Measurements from ENCODE around the gene UPK3BL1. TPM values are rescaled to one million over a fixed set of nuclear protein-coding genes. Genes with fewer than 3 reads are reported as not detected.
A peak's percentile ranks its signal among the peaks of the same experiment; 100 is the strongest.
"Not testable (repeated sequence)": the region's sequence is repeated elsewhere in the genome, so short reads cannot be mapped to it uniquely, and the experiment has no call there.

Gene UPK3BL1
- total and polyA plus RNA-seq, 7 donors = 8.8 to 43.5 (median 21.7) TPM

DNA sequence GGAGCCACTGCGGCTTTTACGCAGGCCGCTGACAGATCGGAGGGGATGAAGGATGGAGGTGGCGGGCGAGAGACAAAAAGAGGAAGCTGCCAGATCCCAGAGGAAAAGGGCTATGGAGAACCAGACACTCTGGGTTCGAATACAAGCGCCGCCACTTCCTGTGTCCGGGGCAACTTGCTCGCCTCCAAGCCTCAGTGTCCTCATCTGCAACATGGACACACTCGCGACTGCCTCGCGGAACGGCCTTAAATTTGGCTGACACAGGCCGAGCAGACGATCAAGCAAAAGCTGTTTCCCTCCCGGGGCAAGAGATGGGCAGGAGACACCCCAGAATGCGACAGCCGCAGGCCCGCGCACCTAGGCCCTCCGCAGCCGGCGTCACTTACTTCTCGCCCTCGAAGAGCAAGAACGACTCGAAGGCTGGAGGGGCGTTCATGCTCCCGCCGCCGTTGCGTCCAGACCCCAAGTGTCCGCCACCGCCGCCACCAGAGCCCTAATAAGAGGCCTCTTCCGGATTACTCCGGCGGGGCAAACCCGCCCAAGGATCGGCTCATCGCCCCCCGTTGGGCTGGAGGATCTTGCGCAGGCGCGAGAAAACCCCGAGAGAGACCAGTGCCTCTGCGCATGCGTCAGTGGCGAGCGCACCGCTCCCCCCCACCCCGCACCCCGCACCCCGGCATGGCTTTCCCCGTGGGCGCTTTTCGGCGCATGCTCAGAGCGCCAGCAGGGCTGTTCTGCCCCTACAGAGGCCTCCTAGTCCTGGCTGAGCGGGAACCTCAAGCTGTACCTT is 28.8 kb upstream of the UPK3BL1 start, which contains the start of gene POLR2J2:
POLR2J2 (minus strand) TSS at position 498 of the 790 bp plus-strand sequence; CDS start at position 436, 62 bp downstream.
- intact Hi-C loops (cut with DNase I); H3K36me3 ChIP-seq; H3K9me3 ChIP-seq; H3K27me3 ChIP-seq; H3K4me1 ChIP-seq: not testable (repeated sequence)
- peak; percentile 90 for DNase-seq
- TF ChIP-seq POLR2AphosphoS5 (IDR thresholded peaks at IDR 0.05) = peak in 3 of 4 donors; percentile 37 to 67 (median 47)
- WGBS, 2 donors = 0 to 2% methylated on average over 26 to 42 of the region's 63 CpGs
- Histone ChIP-seq H3K27ac (peak within 1 kb of the TSS in 3 of 4 donors; percentile 47 to 61 (median 55)), H3K4me3 (peak within 1 kb of the TSS; percentile 31 to 43 (median 41))

DNA sequence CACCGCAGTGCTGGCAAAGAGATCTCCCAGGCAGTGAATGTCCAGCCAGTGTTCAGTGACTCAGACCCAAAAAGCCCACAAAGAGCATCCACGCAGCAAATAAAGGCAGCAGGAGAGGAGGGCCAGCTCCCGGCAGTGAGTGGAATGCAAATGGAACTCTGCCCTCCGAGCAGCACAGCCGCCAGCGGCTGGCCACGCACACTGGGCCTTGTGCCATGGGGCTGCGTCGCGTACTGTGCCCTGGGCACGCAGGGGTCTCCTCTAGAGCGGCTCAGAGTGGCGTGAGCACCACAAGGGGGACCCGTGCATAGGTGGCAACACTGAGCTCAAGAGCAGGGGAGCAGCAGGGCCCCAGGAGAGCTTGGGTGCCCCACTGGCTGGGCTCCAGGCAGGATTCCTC is 24.9 kb upstream of the UPK3BL1 start:
- 93 to 94% methylated on average over 9 of the region's 14 CpGs for WGBS, 2 donors
- H3K27ac ChIP-seq; intact Hi-C loops (cut with DNase I); H3K9me3 ChIP-seq; H3K27me3 ChIP-seq; DNase-seq; H3K36me3 ChIP-seq; H3K4me1 ChIP-seq; H3K4me3 ChIP-seq: not testable (repeated sequence)

DNA sequence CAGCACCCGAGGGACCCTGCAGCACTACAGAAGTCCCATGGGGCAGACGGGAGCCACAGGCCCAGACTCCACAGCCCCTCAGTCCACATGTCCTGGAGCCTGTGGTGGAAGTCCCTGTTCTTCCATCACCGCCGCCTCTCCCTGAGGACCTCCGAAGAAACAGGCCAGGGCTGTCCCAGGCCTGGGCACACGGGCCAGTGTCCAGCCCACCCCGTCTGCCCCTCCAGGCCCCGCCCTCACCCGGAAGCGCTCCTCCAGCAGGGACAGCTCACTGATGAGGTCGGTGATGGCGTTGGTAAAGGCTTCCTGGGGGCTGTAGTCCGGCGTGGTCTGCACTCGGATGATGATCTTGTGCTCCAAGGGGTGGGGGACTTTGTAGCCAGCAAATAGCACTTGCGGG is 24.3 kb upstream of the UPK3BL1 start:
- no CpG with 5 or more reads among the region's 16 CpGs for WGBS, 2 donors
- H3K27me3 ChIP-seq; H3K9me3 ChIP-seq; intact Hi-C loops (cut with DNase I); H3K36me3 ChIP-seq; H3K27ac ChIP-seq; H3K4me1 ChIP-seq; H3K4me3 ChIP-seq; DNase-seq: not testable (repeated sequence)

DNA sequence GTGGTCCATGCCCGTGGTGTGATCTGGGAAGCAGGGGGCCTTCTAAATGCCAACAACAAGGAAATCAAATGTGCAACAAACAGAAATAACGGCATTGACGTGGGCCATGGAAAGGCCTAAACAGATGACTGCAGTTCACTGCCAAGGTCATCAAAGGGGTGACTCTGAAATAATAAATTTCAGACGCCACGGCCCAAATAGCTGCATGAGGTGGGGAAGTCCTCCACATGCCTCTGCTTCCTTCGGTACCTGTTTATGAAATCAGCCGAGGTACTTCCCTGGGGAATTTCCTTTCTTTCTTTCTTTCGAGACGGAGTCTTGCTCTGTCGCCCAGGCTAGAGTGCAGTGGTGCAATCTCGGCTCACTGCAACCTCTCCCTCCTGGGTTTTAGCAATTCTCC is 22.2 kb upstream of the UPK3BL1 start:
- H3K9me3 ChIP-seq; H3K4me3 ChIP-seq; H3K36me3 ChIP-seq; intact Hi-C loops (cut with DNase I); H3K27ac ChIP-seq; H3K4me1 ChIP-seq; H3K27me3 ChIP-seq: not testable (repeated sequence)
- 77 to 80% methylated on average over 4 of the region's 11 CpGs for WGBS, 2 donors
- DNase-seq = peak; percentile 24

DNA sequence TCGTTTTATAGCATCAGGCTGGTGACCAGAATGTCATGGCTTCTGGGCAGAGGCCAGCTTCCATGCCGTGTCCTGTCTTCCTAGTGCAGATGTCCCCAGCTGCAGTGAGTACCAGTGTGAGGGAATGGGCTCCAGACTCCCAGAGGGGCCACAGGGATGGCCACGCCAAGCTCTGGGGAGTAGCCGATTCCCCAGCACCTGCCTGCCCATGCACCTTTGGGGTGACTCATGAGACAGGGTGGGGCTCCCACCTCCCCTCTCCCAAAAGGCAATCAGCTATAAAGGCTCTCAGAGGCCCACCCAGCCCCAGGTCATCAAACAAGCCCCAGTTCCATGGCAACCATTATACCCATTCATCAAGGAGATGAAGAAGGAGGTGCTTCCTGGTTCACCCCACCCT is 7.3 kb upstream of the UPK3BL1 start, which contains the start of gene SPDYE2B:
SPDYE2B (plus strand) TSS at position 396 of the 400 bp plus-strand sequence. CDS start 2,030 bp downstream, outside the sequence.
- not testable (repeated sequence) for H3K27me3 ChIP-seq

DNA sequence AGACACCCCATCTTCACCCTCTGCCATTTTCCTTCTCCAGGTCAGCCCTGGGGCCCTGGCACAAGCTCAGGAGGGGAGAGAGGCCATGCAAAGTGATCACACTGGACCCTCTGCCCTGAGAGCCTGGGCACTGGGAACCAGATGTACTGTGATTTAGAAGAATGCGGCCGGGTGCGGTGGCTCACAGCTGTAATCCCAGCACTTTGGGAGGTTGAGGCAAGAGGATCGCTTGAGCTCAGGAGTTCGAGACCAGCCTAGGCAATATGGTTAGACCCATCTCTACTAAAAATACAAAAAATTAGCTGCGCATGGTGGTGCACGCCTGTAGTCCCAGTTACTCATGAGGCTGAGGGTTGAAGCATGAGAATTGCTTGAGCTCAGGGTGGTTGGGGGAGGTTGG is 5.2 kb upstream of the UPK3BL1 start:
- H3K27me3 ChIP-seq; H3K27ac ChIP-seq; H3K4me1 ChIP-seq; intact Hi-C loops (cut with DNase I); H3K36me3 ChIP-seq; H3K4me3 ChIP-seq; H3K9me3 ChIP-seq: not testable (repeated sequence)
- WGBS, 2 donors = 96 to 99% methylated on average over 5 of the region's 7 CpGs
- peak; percentile 44 for DNase-seq

More for the DNA sequence above, 7.3 kb upstream of the UPK3BL1 start, which contains the start of gene SPDYE2B:
- intact Hi-C loops (cut with DNase I); H3K27ac ChIP-seq; H3K4me3 ChIP-seq; DNase-seq; H3K4me1 ChIP-seq; H3K36me3 ChIP-seq; H3K9me3 ChIP-seq: not testable (repeated sequence)
- WGBS, 2 donors = no CpG with 5 or more reads among the region's 4 CpGs

DNA sequence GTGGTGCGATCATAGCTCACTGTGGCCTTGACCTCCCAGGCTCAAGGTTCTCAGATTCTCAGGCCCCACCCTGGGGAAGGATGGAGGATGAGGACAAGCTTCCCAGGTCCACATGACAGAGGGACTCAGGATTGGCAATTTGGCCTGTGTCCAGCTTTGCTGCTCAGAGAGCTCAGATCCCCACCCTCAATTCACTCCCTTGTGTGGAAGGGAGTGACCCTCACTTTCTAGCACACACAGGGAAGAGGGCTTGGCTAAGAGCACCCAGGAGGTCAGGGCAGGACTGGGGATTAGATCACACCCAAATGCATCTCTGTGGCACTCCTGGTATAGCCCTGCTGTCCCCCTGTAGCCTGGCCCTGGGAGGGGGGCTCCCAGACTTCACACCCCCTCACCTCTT is 813 bp upstream of the UPK3BL1 start:
- DNase-seq; H3K27me3 ChIP-seq; H3K4me3 ChIP-seq; H3K9me3 ChIP-seq; H3K36me3 ChIP-seq; H3K4me1 ChIP-seq; intact Hi-C loops (cut with DNase I); H3K27ac ChIP-seq: not testable (repeated sequence)
- no CpG with 5 or more reads among the region's 1 CpG for WGBS, 2 donors

DNA sequence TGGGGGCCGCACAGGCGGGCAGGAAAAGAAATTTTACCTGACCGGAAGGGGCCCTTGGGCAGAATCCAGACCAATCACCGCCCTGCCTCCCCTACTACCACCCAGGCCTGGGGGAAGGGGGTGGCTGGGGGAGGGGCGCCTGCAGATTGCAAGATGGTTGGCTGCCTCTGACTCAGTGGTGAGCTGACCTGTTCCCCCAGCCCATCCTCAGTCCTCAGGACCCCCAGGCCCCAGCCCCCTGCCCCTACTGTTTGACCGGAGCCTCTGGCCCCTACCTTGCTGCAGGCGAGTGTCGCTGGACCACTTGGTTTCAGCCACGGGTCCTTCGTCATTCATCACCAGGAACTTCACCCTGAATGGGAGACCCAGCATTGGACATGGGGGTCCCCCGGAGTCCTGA is 3.7 kb downstream of the UPK3BL1 start:
- H3K4me3 ChIP-seq; H3K9me3 ChIP-seq; H3K4me1 ChIP-seq; H3K27ac ChIP-seq; intact Hi-C loops (cut with DNase I); H3K27me3 ChIP-seq; H3K36me3 ChIP-seq: not testable (repeated sequence)
- WGBS, 2 donors = 92 to 96% methylated on average over 7 to 8 of the region's 11 CpGs
- peak; percentile 62 for DNase-seq

DNA sequence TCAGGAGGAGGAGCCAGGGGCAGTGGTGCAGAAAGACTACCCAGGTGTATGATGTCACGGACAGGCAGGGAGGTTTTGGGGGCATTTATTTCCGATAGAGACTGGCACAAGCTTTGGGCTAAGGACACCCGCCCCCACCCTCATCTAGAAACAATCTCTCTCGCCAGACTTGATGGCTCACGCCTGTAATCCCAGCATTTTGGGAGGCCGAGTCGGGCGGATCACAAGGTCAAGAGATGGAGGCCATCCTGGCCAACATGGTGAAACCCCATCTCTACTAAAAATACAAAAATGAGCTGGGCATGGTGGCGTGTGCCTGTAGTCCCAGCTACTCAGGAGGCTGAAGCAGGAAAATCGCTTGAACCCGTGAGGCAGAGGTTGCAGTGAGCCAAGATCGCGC is 5.6 kb downstream of the UPK3BL1 start:
- DNase-seq = peak; percentile 14
- H3K36me3 ChIP-seq; H3K4me1 ChIP-seq; H3K9me3 ChIP-seq; H3K4me3 ChIP-seq; H3K27ac ChIP-seq; H3K27me3 ChIP-seq; intact Hi-C loops (cut with DNase I): not testable (repeated sequence)
- WGBS, 2 donors = 93 to 95% methylated on average over 7 to 9 of the region's 13 CpGs

DNA sequence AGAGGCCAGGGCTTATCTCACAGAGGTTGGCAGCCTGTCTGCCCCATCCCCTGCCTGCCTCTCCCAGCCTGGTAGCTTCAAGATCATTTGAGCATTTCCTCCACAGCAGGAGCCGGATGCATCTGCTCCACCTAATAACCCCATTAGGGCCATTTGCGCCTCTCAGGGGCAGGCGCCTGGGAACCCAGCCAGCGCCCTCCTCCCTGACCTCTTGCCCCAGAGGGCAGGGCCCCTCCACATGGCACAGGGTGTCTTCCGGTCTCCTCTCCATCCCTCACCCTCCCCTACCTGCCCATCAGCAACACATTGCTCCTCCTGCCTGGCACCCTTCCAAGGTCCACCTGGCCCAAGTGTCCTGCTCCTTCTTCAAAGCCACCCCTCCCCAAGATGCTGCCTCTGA is 7.2 kb downstream of the UPK3BL1 start:
- H3K27me3 ChIP-seq; H3K4me1 ChIP-seq; intact Hi-C loops (cut with DNase I); H3K9me3 ChIP-seq; H3K4me3 ChIP-seq; H3K27ac ChIP-seq; H3K36me3 ChIP-seq; DNase-seq: not testable (repeated sequence)
- 89% methylated on average over 3 of the region's 5 CpGs; no CpG with 5 or more reads in 1 of the 2 donors for WGBS, 2 donors

DNA sequence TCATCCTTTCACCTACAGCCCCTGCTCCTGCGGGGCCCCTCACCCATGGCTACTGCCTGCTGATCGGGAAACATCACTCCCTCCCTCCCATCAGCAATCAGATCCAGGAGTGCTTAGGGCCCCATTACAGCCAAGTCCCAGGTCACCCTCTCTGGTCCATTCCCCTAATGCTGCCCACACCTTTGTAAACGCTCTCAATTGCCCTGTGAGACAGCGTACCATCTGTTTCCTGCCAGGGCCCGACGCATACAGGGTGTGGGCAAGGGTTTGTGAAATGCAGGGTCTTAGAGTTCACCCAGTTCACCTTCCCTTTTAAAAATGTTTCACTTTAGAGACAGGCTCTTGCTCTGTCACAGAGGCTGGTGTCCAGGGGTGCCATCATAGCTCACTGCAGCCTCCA is 8.3 kb downstream of the UPK3BL1 start:
- H3K36me3 ChIP-seq; H3K4me1 ChIP-seq; H3K9me3 ChIP-seq; intact Hi-C loops (cut with DNase I); H3K27me3 ChIP-seq; H3K4me3 ChIP-seq; H3K27ac ChIP-seq: not testable (repeated sequence)
- DNase-seq = peak; percentile 34
- 77 to 82% methylated on average over 2 of the region's 6 CpGs for WGBS, 2 donors

DNA sequence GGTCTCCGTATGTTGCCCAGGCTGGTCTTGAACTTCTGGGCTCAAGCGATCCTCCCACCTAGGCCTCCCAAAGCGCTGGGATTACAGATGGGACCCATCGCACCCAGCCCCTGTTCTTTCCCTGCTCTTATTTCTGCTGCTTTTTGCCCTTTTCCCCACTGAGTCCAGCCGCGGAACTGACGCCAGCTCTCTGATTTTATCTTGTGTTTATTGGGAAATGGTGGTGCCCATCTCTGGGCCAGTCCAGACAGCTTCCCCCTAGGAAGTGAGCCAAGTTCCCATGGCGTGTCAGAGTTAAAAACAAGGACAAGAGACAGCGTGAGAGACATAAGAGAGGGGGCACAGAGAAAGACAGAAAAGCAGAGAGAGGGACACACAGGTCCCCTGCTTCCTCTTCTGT is 12.0 kb downstream of the UPK3BL1 start:
- H3K27me3 ChIP-seq; intact Hi-C loops (cut with DNase I); H3K4me1 ChIP-seq; H3K27ac ChIP-seq; H3K4me3 ChIP-seq; H3K36me3 ChIP-seq; H3K9me3 ChIP-seq: not testable (repeated sequence)
- peak; percentile 33 for DNase-seq
- WGBS, 2 donors = 74 to 80% methylated on average over 6 of the region's 9 CpGs

DNA sequence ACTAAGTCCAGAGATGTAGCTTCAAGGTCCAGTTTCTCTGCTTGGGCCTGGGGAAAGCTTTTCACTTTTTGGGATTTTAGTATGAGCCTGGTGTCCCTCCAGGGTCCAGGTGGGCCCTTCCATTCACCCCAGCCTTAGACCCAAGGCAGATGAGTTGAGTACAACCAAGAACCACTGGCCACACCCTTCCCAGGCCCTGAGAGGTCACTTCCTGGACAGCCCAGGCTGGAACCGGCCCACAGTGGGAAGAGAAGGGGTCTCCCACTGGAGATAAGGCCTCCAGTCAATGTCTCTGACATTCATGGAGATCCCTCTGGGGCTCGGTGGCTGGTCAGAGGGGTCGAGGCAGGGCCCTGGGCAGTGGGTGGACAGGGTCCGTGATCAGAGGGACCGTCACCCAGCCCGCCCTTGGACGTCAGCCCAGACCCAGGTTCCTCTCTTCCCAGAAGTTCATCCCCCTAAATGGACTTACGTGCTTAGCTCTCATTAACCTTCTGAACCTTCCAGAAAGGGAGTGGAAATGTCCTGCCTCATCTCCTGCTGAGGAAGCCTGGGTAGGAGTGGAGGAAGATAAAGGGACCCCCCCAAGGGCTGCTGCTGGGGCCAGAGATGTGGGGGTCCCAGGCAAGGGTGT is 15.2 kb downstream of the UPK3BL1 start:
- H3K4me1 ChIP-seq; H3K27me3 ChIP-seq; intact Hi-C loops (cut with DNase I); H3K36me3 ChIP-seq; H3K27ac ChIP-seq; H3K9me3 ChIP-seq; H3K4me3 ChIP-seq; DNase-seq: not testable (repeated sequence)
- no CpG with 5 or more reads among the region's 8 CpGs for WGBS, 2 donors
